ENCODE data around the gene CAPN10.

The CAPN10 gene

DNA sequence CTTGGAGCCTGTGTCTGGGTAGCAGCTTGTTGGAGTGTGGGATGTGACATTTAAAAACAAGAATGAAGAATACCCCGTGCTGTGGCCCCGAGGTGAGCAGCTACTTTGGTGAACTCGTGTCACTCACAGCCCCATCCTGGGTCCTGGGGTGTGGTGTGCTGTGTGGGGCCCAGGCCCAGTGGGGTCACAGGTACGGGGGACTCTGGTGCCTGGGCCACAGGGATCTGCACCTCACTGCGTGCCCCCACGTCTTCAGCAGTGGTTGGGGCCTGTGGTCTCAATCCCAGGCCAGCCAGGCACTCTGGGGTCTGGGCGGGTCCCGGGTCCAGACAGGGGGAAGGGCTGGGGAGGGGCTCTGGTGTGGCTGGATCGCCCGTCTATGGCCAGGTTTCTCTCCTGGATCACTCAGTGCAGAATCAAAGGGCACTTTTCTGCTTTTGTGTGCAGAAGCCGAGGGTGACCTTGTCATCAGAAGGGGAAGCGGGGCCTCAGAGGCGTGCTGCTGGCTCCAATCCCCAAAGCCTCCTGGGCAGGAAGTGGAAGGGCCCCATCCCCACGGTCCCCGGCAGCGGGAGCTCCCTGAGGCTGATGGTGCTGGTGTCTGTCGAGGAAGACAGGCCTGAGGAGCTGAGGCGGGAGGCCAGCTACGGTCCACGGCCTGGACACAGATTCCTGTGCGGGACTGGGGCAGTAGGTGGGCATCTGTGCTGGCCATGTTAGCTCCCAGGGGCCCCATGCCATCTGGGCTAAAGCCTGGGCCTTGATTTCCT, 40.2 kb downstream of the CAPN10 start:
- peak; percentile 25 to 47 for DNase-seq

DNA sequence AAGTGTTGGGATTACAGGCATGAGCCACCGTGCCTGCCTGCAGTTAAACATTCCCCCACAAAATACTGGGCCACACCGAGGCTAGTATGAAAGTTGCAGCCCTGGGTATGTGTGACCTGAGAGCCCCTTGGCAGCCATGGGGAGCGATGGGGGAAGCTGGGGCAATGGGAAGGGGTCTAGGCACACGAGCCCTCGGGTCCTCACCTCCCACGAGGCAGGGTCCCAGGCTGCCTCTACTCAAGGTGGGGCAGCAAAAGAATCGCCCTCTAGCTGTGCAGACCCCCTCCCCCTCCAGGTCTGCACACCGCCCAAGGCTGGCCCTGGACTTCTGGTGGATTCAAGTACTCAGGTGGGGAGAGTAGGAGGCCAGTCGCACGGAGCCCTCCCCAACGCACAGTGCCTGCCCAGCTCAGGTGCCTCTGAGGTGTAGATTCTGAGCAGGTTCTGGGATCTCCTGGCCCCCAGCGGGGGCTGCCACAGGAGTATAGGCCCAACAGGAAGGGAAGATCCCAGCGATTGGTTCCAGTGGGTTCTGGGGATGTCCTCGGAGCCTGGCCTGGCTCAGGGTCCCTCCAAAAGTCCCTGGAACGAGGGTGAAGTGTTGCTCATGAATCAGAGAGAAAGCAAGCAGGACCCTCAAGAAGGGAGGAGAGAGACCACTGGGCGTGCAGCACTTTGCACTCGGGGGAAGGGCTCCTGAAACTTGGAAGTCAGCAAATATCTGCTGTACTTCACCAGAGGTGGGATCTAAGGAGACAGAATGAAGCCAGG, 41.4 kb downstream of the CAPN10 start:
- DNase-seq = no peak

DNA sequence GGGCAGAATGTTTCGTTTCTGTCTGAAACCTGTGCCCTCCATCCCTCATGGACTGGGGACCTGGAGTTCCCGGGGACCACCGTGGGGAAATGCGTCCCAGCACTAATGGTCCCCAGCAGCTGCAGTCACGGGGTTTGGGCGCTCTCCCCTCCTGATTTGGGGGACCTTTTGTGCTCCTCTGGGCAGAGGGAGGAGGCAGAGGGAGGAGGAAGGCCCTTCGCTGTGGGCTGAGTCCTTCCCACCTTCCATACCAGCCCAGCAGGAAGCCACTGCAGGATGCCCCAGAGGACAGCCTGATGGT, 41.9 kb downstream of the CAPN10 start:
- DNase-seq = no peak

DNA sequence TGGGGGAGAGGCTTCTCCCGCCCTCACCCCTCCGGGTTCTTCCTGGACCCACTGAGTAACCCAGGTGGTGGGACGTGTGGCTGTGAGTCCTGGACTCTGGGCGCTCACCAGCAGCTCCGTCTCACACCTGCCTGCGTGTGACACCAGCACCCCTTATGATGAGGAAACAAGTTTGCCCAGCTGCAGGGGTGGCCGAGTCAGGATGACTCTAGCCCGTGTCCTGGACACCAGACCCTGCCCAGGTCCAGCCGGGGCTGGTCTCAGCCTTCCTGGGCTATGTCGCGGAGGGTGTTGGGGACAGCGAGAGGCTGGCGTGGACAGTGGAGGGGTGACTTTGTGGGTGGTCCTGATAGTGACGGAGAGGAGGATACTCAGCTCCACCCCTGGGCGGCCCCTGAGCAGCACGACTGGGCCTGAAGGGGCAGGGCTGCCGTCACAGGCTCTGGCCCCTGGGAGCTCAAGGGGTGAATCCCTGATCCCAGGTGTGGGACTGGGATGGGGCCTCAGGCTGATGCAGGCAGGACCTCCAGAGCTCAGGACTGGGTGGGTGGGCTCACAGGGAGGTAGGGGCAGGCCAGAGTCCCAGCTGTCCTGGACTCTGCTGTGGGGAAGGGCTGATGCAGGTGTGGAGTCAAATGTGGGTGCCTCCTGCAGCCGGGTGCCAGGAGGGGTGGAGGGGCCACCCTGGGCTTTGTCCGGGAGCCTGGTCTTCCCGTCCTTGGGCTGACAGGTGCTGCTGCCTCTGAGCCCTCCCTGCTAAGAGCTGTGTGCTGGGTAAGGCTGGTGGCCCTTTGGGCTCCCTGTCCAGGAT, 42.5 kb downstream of the CAPN10 start:
- DNase-seq = no peak

DNA sequence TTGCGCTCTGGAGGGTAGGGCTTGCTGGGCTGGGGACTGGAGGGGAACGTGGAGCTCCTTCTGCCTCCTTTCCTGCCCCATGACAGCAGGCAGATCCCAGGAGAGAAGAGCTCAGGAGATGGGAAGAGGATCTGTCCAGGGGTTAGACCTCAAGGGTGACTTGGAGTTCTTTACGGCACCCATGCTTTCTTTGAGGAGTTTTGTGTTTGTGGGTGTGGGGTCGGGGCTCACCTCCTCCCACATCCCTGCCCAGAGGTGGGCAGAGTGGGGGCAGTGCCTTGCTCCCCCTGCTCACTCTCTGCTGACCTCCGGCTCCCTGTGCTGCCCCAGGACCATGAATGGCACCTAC, 43.1 kb downstream of the CAPN10 start:
- no peak for DNase-seq

DNA sequence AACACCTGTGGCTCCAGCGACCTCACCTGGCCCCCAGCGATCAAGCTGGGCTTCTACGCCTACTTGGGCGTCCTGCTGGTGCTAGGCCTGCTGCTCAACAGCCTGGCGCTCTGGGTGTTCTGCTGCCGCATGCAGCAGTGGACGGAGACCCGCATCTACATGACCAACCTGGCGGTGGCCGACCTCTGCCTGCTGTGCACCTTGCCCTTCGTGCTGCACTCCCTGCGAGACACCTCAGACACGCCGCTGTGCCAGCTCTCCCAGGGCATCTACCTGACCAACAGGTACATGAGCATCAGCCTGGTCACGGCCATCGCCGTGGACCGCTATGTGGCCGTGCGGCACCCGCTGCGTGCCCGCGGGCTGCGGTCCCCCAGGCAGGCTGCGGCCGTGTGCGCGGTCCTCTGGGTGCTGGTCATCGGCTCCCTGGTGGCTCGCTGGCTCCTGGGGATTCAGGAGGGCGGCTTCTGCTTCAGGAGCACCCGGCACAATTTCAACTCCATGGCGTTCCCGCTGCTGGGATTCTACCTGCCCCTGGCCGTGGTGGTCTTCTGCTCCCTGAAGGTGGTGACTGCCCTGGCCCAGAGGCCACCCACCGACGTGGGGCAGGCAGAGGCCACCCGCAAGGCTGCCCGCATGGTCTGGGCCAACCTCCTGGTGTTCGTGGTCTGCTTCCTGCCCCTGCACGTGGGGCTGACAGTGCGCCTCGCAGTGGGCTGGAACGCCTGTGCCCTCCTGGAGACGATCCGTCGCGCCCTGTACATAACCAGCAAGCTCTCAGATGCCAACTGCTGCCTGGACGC, 43.6 kb downstream of the CAPN10 start:
- DNase-seq = no peak

DNA sequence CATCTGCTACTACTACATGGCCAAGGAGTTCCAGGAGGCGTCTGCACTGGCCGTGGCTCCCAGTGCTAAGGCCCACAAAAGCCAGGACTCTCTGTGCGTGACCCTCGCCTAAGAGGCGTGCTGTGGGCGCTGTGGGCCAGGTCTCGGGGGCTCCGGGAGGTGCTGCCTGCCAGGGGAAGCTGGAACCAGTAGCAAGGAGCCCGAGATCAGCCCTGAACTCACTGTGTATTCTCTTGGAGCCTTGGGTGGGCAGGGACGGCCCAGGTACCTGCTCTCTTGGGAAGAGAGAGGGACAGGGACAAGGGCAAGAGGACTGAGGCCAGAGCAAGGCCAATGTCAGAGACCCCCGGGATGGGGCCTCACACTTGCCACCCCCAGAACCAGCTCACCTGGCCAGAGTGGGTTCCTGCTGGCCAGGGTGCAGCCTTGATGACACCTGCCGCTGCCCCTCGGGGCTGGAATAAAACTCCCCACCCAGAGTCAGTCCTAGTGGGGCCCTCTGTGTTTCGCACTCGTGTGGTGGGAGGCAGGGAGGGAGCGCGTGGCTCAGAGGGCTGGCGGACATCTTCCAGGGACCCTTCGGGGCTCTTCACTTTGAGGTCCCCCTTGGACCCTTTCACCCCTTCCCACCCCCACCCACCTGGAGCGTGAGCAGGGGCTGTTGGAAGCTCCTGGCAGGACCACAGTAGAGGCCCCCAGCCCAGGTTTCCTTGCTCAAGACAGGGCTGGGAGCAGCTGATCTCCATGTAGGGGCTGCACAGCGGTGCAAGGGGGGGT, 44.4 kb downstream of the CAPN10 start:
- DNase-seq = no peak

DNA sequence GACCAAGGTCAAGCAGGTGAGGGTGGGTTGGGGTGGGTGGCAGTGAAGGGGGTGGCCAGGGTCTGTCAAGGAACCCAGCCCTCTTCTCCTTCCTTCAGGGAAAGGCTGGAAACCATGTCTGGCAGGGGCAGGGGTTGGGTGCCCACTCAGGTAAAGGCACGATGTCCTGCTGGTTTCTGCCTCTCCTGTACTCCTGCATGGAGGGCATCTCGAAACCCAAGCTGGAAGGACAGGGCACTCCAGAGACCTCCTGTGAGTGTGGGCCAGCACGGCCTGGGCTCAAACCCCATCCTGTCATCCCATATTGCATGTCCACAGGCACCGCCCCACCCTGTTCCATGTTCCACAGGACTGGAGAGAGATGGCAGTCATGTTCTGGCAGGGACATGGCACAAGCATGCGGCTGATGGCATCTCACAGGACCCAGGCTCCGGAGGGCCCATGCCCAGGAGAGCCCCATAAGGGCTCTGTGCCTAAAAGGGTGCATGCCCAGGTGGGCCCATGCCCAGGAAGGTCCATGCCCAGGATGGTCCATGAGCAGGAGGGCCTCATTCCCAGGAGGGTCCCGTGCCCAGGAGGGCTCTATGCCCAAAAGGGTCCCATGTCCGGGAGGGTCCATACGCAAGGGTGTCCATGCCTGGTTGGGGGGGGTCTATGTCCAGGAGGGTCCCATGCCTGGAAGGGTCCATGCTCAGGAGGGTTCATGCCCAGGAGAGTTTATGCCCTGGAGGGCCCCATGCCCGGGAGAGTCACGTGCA, 45.2 kb downstream of the CAPN10 start:
- no peak for DNase-seq

DNA sequence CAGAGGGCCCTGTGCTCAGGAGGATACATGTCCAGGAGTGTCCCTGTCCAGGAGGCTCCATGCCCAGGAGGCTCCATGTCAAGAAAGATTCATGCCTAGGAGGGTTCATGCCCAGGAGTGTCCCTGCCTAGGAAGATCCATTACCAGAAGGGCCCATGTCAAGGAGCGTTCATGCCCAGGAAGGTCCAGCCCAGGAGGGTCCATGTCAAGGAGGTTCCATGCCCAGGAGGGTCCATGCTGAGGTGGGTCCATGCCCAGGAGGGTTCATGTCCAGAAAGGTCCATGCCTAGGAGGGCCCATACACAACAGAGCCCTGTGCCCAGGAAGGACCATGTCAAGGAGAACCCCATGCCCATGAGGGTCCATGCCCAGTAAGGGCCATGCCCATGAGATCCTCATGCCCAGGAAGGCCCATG, 45.8 kb downstream of the CAPN10 start:
- no peak for DNase-seq

DNA sequence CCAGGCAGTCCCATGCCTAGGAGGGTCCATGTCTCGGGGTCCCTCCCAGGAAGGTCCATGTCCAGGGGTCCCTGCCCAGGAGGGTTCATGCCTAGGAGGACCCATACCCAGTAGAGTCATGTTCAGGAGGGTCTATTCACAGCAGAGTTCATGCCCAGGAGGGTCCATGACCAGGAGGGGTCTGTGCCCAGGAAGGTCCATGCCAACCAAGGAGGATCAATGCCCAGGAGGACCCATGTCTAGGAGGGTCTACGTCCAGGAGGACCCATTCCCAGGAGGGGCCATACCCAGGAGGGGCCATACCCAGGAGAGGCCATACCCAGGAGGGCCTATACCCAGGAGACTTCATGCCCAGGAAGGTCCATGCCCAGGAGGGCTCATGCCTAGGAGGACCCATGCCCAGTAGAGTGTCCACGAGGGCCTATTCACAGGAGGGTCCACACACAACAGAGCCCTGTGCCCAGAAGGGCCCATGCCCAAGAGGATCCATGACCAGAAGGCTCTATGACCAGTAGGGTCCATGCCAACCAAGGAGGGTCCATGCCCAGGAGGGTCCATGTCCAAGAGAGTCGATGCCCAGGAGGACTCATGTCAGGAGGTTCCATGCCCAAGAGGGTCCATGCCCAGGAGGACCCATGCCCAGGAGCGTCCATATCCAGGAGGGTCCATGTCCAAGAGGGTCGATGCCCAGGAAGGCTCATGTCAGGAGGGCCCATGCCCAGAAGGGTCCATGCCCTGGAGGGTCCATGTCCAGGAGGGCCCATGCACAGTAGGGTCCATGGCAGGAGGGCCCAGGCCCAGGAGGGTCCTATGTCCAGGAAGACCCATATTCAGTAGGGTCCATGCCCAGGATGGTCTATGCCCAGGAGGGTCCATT, 48.8 kb downstream of the CAPN10 start:
- no peak for DNase-seq

DNA sequence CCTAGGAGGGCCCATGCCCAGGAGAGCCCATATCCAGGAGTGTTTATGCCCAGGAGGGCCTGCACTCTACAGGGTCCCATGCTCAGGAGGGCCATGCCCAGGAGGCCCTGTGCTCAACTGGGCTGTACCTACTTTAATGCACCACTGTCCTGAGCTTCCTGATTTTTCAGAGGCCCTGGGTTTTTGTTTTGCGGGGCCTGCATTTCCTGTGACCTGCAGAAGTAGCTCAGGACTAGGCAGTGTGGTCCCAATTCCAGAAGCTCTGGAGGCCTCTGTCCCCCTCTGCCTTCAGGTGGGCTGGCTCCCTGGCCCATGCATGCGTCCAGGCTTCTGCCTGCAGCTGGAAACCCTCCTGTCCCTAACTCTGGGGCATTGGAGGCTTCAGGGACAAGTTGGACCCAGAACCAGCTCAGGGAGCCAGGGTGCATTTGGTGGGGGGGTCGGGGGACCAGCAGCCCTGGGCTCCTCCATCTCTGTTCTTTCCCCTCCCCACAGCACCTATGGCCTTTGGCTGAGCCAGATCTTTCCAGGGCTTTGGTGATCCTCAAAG, 49.5 kb downstream of the CAPN10 start:
- no peak for DNase-seq

DNA sequence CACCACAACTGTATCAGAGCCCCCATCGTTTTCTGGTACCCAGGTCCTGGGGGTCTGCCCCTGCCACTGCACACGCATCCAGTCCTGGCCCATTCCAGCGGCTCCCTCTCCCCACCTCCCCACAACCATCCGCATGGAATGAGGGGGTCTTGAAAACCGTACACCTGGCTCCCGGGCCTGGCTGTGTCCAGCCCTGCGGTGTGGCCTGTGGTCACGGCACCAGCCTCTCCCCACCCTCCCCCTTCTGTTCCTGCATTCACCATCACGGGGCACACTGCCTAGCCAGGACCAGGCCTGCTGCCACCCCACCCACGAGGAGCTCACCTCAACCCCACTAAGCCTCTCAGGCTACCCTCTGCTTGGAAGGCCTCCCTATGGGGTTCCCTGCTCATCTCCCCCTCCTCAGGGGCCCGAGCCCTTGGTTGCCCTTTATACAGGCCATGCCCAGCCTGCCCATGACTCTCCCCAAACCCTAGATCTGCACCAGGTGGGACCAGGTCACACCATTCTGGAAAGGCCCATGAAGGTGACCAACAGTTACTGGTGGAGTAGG, 50.1 kb downstream of the CAPN10 start:
- DNase-seq = no peak

DNA sequence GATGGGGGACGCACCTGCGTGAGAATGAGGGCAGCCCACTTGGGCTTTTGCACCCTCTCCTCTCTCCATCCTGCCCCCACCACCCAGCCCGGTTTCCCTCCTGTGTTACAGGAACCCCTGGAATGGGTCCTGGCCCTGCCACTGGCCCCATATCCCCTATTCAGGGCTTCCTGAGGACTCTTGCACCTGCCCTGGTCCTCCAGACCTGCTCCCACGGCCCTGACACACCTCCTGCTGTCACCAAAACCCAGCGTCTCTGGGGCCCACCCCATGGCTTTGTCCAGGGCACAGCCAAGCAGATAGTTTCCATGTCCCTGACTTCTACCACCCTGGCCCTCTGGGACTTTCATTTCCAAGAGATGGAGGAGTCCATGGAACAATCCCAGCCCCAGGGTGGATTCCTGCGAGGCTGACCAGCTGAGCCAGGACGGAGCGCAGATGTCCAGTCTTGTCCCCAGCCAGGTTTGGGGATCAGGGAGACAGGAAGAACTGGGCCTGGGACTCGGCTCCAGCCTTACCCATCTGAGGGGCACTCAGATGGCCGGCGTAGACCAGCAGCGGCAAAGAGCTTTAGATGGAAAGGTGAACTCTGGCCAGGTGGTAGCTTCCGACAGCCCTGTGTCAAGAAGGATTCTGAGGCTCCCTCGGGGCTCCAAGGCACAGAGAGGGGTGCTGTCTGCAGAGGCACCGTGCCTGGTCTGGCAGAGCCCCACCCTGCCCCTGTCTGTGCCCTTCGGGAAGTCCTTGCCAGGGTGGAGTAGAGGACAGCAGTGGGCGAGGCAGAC, 50.8 kb downstream of the CAPN10 start:
- no peak for DNase-seq

DNA sequence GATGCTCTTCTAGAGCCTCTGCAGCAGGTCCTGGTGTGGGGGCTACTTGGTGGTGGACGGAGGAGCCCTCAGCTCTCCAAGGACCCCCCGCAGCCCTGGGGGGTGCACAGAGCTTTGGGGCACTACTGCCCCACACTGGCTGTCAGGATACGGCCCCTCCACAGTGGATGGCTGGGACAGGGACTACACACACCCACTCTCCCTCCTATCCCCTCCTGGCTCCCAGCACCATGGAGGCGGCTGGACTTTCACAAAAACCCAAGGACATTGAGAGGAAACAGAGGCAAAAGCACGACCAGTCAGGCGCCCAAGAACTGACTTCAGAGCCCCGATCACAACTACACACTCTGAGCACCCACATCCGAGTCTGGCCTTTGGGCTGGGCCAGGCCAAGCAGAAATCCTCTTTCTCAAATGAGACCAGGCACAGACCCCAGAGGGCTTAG, 51.4 kb downstream of the CAPN10 start:
- DNase-seq = no peak

DNA sequence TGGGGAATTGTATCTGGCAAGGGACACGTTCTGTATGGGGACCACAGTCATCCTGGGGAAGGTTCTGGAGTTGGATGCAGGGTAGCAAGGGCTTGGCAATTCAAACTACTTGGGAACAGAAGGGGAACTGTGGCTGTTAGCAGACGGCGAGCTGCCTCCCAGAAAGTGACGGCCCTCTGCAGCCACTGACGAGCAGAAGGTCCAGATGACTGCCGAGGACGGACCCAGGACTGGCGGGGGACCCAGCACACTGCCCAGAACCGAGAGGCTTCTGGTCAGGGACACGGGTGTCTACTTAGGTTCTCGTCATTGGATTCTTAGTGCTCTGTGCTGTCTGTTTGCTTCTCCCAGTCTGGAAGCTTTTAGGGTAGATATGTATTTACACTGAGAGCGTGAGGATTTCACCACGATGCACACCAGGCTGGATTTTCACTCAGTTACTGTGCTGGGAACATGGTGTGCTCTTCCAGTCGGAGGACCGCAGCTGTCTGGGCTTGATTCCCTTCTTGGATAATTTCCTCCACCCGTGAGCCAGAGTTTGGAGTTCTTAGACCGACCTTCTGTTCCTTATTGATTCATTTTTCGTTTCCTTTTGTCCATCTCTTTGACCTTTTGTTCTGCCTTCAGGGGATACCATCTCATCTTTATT, 52.1 kb downstream of the CAPN10 start:
- DNase-seq = no peak

DNA sequence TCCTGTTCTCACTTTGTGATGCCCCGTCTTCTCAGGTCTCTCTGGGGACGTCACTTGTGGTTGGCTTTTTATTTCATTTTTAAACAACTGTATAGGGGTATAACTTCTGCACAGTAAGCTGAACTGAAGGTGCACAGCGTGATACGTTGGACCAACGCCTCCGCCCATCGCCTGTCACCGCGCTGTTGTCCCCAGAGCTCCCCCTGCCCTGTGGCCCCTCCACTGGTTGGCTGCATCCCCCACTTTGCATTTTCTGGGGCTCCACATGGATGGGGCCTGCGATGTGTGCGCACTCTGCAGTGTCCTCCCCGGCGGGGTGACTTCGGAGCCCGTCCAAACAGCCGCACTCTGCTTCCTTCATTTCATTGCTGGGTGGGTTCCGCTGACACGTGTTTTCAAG, 53.0 kb downstream of the CAPN10 start:
- no peak for DNase-seq

DNA sequence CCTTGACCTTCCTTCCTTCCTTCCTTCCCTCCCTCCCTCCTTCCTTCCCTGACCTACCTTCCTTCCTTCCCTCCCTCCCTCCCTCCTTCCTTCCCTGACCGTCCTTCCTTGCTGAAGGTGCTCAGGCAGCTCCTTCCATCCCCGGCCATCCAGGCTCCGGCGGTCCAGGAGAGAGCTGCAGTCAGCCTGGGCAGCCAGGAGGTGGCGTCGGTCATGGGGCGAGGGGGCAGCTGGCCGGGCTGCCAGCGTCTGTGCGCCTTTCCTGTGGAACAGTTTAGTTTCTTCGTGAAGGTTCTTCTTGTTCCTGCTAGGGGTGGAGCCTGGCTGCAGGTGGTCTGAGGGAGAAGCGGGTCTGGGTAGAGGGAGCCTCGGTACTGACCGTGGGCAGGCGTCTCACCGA, 54.4 kb downstream of the CAPN10 start:
- DNase-seq = no peak

DNA sequence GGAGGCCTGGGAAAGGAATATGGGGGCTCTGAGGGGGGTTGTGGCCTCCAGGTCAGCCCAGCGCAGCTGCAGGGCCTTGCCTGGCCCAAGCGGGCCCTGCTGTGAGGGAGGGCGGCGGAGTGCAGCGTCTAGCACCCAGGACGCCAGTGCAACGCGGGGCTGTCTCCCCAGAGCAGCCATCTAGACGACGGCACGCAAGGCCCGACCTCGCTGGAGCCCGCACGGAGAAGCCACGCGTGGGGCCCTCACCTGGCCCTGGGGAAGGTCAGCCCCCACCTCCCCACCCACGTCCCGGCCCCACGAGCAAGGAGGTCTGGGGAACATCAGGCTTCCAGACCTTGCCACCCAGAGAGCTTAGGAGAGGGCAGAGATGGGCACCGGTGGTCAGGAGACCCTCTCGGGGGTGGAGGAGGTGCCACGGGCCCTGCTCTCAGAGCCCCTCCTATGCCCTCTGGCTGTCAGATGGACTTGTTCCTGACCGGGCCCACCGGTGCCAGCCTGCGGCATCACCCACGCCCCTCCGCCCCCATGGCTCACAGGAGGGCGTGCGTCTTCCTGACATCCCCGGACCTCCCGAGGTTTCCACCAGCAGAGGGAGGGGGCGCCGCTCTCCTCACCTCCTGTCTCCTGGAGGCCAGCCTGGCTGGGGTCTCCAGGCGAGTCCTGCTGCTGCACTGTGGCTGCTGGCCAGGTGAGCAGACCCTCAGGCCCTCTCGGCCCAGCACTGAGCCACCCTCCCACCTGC, 55.7 kb downstream of the CAPN10 start:
- DNase-seq = no peak

Measured in CD4-positive, alpha-beta T cell treated with Interferon alpha-2 for 1 hour (primary cell).